Choroid plexus epithelial cell (primary cell): ENCODE measurements around the gene FASTKD1.
"Not testable (repeated sequence)": the region's sequence is repeated elsewhere in the genome, so short reads cannot be mapped to it uniquely, and the experiment has no call there.

Experiments
- DNase-seq: peaks from one replicate; pipeline ENCODE4 v3.0.0-alpha.2; 2010; ENCODE audit warnings: low read depth
- H3K4me3 ChIP-seq: 2 replicates; pipeline ENCODE4 v1.5.1; 2011; ENCODE audit warnings: low read depth, mild to moderate bottlenecking, control low read depth, low read length, moderate library complexity
- CTCF ChIP-seq: conservative IDR thresholded peaks from 2 replicates; pipeline ENCODE4 v1.5.1; 2011; ENCODE audit warnings: low read depth, mild to moderate bottlenecking, control low read depth, inconsistent platforms, low read length, moderate library complexity

Gene FASTKD1

GRCh38 chr2:169528271-169528701 is 45.4 kb downstream of the FASTKD1 start:
- no peak overlapping the region for H3K4me3 ChIP-seq
- peak; percentile 68 for DNase-seq
- TF ChIP-seq CTCF: peak; percentile 91

GRCh38 chr2:169526451-169526850 is 47.2 kb downstream of the FASTKD1 start:
- DNase-seq: no peak
- no peak for TF ChIP-seq CTCF
- H3K4me3 ChIP-seq: no peak overlapping the region

GRCh38 chr2:169525434-169525833 is 48.2 kb downstream of the FASTKD1 start:
- no peak for DNase-seq
- no peak for TF ChIP-seq CTCF
- H3K4me3 ChIP-seq: no peak overlapping the region

GRCh38 chr2:169523681-169524080 is 50.0 kb downstream of the FASTKD1 start:
- H3K4me3 ChIP-seq: no peak overlapping the region
- no peak for DNase-seq
- no peak for TF ChIP-seq CTCF

- H3K4me3 ChIP-seq: no peak overlapping the region
- no peak for TF ChIP-seq CTCF
- no peak for DNase-seq
Measured at GRCh38 chr2:169520896-169521295, 52.8 kb downstream of the FASTKD1 start.

GRCh38 chr2:169516488-169516995 is 57.1 kb downstream of the FASTKD1 start:
- H3K4me3 ChIP-seq, DNase-seq: not testable (repeated sequence)

- not testable (repeated sequence) for H3K4me3 ChIP-seq, DNase-seq
Measured at GRCh38 chr2:169514758-169515157, 58.9 kb downstream of the FASTKD1 start.

GRCh38 chr2:169513926-169514325 is 59.7 kb downstream of the FASTKD1 start:
- peak; percentile 60 for DNase-seq
- TF ChIP-seq CTCF: no peak
- no peak overlapping the region for H3K4me3 ChIP-seq
